Heart left ventricle (tissue), 13 donors: Measurements from ENCODE around the gene CCDC136.

Source experiments
- CTCF ChIP-seq, 12 donors: fragments of 200-600 bp; sonication (generic) in 4 of 12; IDR thresholded peaks; one replicate each; pipeline versions ENCODE4 v1.5.0 to v1.8.0; 2018 to 2022; ENCODE audit warnings: antibody characterized with exemption in 12 of 12, mild to moderate bottlenecking in 5 of 12
- POLR2A ChIP-seq, 2 donors: fragments of 450-650 bp; IDR thresholded peaks; one replicate each; pipeline ENCODE4 v1.6.1; 2017; ENCODE audit warnings: antibody characterized with exemption in 2 of 2, mild to moderate bottlenecking in 2 of 2, moderate library complexity in 2 of 2
- donor health status: ischemic (EF 13 %, LVEDD 7.1; RV severe dilation, severe dysfunction).
- donor health status: DM: no; HTN: yes; CAD: no.
- donor health status: DM: no; HTN: no; CAD: no.
- donor health status: ischemic (EF 25% LVEDD 6.9; RV normal size, moderate dysfunction).
- donor health status: ischemic (EF 25% LVEDD 5.7; RV mildly dilated, moderate dysfunction).
- donor health status: ischemic (EF 35%, LVEDD 5.7; RV mildly dilated, moderate dysfunction).
- donor health status: nonischemic (EF 11% LVEDD 7.7; RV severe dilation, severe dysfunction).
- donor health status: DM: yes; HTN: yes; CAD: no.
- donor health status: PGD.
- donor health status: ischemic (EF 29% LVEDD 5.4; RV normal size, mild dysfunction).
- donor health status: nonischemic (EF 23%, LVEDD 6.1; RV moderate dilation, normal function).

DNA sequence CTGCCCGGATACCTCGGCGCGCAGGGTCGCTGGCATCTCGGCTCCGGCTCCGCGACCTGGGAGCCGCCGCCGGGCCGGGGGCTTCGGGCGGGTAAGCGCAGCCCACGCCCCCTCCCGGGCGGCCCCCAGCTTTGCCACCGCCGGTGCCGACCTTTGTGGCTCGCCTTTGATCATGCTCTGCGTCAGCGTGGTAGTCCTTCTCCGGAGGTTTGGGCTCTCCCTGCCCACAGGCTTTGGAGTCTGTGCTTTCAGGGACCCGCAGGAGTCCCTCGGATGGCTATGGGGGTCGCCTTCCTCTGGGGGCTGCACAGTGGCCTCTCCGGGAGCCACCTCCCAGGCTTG is 78.1 kb downstream of the CCDC136 start:
- TF ChIP-seq CTCF (IDR thresholded peaks at IDR 0.05) (no peak), POLR2A (IDR thresholded peaks at IDR 0.05) (no peak)
